KBM-7 (cell line): ENCODE data around the gene LZTS3.
"Not testable (repeated sequence)": the region's sequence is repeated elsewhere in the genome, so short reads cannot be mapped to it uniquely, and the experiment has no call there.

Experiments
- DNase-seq: peaks from one replicate; pipeline ENCODE4 v3.0.0-alpha.2; 2015
- in situ Hi-C: fragments of 300-500 bp; cut with MboI; formaldehyde crosslinking; loops from 2 replicates; pipeline ENCODE4 v1.14.3; 2020; ENCODE audit warnings: low sequenced_read_pairs, low pct_unique_long_range_greater_than_20kb, mixed read lengths

Gene LZTS3

DNA sequence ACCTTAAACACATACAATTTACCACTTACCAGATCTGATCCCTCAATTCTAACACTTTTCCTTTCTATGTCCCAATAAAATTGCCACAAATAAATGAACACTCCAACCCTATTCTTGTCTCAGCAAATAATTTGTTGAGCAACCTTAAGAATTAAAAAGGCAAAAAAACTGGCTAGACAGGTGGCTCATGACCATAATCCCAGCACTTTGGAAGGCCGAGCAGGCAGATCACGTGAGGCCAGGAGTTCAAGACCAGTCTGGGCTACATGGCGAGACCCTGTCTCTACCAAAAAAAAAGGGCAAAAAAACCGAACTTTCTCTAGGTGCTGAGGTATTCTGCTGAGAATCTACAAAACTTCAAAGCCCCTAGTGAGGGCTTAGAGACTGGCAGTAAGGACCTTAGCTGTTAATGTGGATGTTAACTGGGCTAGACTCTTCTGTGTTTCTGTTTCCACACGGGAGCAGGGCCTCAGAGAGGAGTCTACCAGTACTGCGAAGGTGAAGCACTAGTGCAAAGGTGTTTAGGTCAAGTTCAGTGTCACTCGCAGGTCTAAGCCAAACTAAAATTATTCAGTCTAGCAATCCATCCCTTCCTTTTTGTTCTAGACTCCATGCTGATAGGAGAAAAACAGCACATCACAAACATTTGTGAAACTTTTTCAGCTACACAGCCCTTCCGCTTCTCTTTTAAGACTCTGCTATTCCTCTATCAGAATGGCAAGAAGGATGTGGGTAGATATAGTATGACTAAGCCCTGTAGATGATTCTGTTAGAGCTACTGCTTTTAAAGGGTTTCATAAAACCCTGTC, 16.3 kb downstream of the LZTS3 start:
- no peak for DNase-seq
- in situ Hi-C loops, result no loop called here

- in situ Hi-C loops, DNase-seq: not testable (repeated sequence)
These were observed 21.2 kb downstream of the LZTS3 start for GRCh38 chr20:3152057-3152644.

- in situ Hi-C loops, result no loop called here
- no peak for DNase-seq
These were observed 22.4 kb downstream of the LZTS3 start for GRCh38 chr20:3150908-3151307.

DNA sequence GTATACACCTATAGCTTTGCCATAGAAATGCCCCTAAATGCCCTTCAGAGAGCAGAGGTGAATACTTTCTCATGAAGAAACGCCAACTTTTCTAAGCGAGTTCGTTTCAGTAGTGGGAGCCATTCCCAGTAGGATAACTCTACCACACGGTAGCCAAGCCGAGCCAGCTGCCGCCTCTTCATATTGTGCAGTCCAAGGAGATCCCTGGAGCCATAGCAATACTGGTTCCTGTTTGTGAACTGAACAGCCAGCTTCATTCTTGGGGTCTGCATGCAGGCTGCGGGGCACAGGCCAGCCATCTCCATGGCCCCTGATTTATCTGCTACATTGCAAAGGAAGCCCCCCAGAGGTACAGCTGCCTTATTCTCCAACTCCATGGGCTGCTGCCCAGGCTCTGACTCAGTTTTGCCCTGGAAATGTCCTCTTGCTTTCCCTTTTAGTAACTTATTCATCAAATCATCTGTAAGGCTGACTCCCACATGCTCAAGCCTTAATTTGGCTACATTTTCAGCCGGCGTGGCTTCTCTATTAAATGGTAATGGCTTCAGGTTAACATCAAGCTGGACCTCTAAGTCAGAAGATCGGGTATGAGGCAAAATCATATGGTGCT, 26.5 kb downstream of the LZTS3 start:
- no peak for DNase-seq
- in situ Hi-C loops, result no loop called here

GRCh38 chr20:3141757-3142156, 31.6 kb downstream of the LZTS3 start:
- no peak for DNase-seq
- in situ Hi-C loops, result no loop called here

DNA sequence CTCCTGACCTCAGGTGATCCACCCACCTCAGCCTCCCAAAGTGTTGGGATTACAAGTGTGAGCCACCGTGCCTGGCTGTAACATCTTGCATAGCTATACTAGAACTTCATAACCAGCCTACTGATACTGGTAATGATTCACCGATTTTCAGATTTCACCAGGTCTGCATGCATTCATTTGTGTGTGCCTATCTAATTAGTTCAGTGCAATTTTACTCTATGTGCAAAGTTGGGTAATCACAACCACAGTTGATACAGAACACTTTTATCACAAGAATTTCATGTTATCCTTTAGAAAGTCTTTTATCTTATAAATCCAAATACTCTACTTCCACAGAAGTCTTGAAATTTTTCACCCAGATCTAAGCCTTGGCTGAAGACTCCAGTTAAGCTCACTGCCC, 35.9 kb downstream of the LZTS3 start:
- in situ Hi-C loops, result no loop called here
- DNase-seq, result no peak

GRCh38 chr20:3135507-3136070, 37.8 kb downstream of the LZTS3 start:
- in situ Hi-C loops, result no loop called here
- no peak for DNase-seq

GRCh38 chr20:3134151-3134550, 39.2 kb downstream of the LZTS3 start:
- no peak for DNase-seq
- in situ Hi-C loops, result no loop called here

- DNase-seq, result no peak
- in situ Hi-C loops, result no loop called here
These were observed 40.2 kb downstream of the LZTS3 start for GRCh38 chr20:3133155-3133554.

DNA sequence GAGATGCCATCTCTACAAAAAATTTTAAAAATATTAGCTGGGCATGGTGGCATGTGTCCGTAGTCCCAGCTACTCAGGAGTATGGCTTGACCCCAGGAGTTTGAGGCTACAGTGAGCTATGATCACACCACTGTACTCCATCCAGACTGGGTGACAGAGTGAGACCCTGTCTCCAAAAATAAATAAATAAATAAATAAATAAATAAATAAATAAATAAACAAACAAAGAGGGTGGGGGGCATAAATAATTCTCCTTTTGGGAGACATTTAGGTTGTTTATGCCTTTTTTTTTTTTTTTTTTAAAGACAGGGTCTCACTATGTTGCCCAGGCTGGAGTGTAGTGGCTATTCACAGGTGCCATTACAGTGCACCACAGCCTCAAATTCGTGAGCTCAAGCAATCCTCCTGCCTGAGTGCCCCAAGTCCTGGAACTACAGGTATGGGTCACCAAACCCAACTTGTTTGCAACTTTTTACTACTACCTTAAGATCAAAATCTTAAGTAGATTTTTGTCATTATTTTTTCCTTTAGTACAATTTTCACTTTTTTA, 43.2 kb downstream of the LZTS3 start:
- in situ Hi-C loops, result no loop called here
- DNase-seq, result no peak

- DNase-seq, result no peak
- in situ Hi-C loops, result no loop called here
These were observed 44.3 kb downstream of the LZTS3 start for GRCh38 chr20:3129094-3129493.

DNA sequence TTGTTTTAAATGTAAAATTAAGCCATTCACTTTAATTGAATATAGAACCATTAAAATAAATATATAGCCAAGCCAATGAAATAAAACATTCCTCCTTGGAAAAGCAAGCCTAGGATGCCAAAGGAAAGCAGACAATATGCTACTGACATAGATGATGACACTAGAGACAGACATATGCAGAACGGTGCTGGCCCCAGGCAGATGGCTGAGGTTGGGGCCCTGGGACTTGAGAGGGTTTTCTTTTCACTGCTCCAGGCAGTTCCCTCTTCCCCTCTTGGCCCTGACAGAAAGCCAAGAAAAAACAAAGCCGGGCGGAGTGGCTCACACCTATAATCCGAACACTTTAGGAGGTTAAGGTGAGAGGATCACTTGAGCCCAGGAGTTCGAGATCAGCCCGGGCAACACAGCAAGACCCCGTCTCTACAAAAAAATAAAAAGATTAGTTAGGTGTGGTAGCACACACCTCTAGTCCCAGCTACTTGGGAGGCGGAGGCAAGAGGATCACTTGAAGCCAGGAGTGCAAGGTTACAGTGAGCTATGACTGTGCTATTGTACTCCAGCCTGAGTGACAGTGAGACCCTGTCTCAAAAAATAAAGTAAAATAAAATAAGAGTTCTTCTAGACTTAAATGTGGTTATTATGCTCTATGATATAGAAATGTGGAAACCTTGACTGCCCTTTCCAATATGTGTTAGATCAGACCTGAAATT, 44.9 kb downstream of the LZTS3 start:
- in situ Hi-C loops, result no loop called here
- no peak for DNase-seq

DNA sequence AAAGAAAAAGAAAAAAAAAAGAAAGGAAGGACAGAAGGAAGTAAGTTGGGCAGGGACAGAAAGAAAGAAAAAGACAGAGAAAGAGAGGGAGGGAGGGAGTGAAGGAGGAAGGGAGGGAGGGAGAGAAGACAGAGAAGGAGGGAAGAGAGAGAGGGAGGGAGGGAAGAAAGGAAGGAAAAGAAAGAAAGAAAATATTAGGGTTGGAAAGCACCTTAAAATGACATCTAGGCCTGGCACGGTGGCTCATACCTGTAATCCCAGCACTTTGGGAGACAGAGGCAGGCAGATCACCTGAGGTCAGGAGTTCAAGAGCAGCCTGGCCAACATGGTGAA, 46.9 kb downstream of the LZTS3 start:
- no peak for DNase-seq
- in situ Hi-C loops, result no loop called here

GRCh38 chr20:3125776-3126526, 47.4 kb downstream of the LZTS3 start:
- in situ Hi-C loops, DNase-seq: not testable (repeated sequence)

DNA sequence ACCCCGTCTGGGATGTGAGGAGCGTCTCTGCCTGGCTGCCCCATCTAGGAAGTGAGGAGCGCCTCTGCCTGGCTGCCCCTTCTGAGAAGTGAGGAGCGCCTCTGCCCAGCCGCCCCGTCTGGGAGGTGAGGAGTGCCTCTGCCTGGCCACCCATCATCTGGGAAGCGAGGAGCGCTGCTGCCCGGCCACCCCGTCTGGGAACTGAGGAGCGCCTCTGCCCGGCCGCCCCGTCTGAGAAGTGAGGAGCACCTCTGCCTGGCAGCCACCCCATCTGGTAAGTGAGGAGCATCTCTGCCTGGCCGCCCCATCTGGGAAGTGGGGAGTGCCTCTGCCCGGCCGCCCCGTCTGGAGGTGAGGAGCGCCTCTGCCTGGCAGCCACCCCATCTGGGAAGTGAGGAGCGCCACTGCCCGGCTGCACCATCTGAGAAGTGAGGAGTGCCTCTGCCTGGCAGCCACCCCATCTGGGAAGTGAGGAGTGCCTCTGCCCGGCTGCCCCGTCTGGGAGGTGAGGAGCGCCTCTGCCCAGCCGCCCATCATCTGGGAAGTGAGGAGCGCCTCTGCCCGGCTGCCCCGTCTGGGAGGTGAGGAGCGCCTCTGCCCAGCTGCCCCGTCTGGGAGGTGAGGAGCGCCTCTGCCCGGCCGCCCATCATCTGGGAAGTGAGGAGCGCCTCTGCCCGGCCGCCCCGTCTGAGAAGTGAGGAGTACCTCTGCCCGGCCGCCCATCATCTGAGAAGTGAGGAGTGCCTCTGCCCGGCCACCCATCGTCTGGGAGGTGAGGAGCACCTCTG, 48.4 kb downstream of the LZTS3 start:
- DNase-seq, in situ Hi-C loops: not testable (repeated sequence)

GRCh38 chr20:3124163-3124562, 49.2 kb downstream of the LZTS3 start:
- DNase-seq, in situ Hi-C loops: not testable (repeated sequence)

DNA sequence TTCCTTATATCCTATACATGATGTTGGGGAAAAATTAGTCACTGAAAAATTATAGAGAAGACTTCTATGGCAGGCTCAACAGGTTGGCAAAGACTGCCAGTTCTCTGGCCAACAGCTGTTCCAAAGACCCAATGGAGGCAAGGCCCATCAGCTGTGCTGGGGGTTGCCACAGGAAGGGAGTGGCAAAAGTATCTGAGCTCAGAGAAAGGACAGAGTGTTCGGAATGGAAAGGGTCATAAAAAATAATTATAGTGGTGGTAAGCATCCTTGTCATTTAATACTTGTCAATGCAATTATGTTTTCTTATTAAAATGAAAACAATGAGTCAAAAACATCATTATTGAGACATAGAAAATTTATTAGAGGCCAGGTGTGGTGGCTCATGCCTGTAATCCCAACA, 49.8 kb downstream of the LZTS3 start:
- no peak for DNase-seq
- in situ Hi-C loops, result no loop called here

DNA sequence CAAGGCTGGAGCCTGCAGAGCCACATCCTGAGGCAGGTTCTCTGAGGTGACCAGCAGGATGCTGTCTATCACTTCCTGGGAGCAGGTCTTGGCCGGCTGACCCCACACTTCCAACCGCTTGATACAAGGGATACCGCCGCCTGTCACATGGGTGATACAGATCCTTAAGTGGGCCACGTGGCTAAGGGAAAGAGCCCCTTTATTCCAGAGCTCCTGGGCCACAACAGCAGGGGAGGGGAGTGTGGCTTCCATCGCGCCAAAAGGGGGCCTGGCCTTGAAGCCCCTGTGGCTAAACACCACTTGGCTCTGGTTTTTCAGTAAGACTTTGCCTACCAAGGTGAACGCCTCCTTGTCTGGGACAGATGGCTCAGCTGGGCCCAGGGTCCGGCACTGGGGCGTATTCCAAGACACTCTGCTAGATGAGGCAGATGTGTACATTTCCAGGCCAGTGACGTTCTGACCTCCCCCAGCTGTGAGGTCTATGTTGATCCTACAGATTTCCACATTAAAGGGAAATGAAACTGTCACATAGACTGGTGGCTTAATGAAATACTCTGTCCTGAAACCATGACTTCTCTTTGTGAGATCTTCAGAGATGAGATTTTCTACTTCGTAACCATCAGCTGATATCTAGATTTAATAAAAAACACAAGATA, 51.3 kb downstream of the LZTS3 start:
- DNase-seq, result no peak
- in situ Hi-C loops, result no loop called here
